Fibroblast of the conjunctiva (primary cell): ENCODE measurements around the gene BIN2.
"Not testable (repeated sequence)": the region's sequence is repeated elsewhere in the genome, so short reads cannot be mapped to it uniquely, and the experiment has no call there.

Experiments
- DNase-seq: peaks from one replicate; pipeline ENCODE4 v3.0.0-alpha.2; 2010; ENCODE audit warnings: low read depth

Gene BIN2

DNA sequence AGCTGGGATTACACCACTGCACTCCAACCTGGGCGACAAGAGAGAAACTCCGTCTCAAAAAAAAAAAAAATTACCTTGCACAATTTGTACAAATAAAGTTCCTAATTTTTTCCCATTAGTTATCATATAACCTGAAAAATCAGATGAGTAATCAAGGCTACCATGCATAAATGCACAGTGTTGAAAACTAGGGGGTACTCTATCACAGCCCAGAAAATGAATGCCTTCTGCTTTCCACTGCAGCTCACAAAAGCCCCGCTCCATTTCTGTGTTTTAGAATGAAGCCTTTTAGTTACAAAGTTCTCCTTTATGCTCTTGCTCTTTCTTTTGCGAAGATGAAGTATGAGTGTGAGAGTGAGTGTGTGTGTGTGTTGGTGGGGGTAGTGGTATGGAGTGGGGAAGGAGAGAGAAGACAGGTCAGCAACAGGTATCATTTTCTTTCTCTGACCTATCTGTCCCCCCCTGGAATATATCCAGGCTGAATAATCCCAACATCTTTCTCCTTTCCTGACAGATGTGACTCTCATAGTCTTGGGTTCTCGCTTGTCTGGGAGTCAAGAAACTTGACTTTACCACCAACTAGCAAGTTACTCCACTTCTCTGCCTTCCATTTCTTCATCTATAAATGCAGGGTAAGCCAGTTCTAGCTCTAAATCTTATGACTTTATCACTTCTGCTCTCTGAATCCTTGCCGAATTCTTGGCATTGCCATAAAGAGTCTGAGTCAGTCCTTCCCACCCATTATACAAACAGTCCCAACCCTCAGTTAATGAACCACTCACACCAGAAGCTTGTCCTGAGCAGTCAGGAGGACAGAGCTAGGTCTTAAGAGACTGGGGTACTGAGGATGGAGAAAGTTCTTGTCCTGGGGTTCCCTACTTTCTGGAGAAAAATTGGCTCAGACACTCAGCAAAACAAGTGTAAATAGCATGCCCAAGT is 16.1 kb downstream of the BIN2 start:
- DNase-seq: peak; percentile 75

DNA sequence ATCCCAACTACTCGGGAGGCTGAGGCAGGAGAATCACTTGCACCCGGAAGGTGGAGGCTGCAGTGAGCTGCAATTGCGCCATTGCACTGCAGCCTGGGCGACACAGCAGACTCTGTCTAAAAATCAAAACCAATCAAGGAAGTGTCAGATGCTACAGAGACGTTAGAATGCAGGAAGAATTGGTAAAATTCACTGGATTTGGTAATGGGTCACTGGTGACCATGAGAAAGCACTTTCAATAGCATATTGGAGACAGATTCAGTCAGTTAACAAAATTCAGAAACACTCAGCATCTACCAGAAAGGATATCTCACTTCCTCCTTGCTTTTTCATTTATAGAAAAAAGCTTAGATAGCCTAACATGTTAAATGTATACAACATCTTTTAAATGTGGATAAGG is 17.5 kb downstream of the BIN2 start:
- no peak for DNase-seq

DNA sequence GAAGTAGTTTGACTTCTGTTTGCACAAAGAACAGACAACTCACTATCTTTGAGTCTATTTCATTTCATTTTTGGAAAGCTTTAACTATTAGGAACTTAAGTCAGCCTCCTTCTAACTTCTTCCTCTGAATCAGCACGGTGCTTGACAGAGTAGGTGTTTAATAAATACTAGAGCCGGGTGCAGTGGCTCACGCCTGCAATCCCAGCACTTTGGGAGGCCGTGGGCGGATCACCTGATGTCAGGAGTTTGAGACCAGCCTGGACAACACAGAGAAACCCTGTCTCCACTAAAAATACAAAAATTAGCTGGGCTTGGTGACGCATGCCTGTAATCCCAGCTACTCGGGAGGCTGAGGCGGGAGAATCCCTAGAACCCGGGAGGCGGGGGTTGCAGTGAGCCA is 23.2 kb downstream of the BIN2 start:
- not testable (repeated sequence) for DNase-seq

DNA sequence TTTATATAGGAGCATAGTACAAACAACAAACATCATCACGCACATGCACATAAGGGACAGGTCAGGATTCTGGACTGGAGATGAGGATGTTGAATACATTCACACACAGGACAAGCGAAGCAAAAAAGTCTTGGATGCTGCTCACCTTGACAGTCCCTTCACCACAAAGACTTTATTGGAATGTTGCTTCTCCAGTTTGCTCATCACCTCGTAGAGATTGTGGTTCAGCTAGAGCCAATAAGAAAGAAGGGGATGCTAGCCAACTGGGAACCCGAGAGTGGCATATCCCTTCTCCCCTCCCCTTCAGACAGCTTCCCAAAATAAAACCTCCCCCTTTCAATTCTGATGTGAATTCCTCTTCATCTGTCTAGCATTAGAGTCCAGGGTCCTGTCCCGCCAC is 28.3 kb downstream of the BIN2 start:
- no peak for DNase-seq

DNA sequence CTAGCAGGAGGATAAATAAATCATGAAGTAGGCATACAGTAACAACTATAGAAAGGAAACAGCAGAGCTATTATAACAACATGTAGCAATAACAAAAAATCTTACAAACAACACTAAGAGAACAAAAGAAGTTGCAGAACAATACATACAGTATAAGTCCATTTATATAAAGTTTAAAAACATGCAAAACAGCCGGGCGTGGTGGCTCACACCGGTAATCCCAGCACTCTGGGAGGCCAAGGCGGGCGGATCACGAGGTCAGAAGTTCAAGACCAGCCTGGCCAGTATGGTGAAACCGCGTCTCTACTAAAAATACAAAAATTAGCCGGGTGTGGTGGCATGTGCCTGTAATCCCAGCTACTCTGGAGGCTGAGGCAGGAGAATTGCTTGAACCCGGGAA is 29.9 kb downstream of the BIN2 start:
- not testable (repeated sequence) for DNase-seq

DNA sequence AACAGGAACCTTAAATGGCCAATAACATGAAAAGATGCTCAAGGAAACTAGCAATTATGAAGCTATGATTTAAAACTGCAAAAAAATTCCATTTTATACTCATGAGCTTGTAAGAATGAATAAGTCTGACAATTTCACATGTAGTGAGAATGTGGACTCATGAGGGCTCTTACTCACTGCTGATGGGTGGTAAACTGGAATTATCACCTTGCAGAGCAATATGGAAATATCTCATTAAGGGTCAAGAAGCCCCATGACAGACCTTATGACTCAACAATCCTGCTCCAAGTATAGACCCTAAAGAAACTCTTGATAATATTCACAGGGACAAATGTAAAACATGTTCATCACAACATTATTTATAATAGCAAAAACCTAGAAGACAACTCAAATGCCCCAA is 30.3 kb downstream of the BIN2 start:
- no peak for DNase-seq

DNA sequence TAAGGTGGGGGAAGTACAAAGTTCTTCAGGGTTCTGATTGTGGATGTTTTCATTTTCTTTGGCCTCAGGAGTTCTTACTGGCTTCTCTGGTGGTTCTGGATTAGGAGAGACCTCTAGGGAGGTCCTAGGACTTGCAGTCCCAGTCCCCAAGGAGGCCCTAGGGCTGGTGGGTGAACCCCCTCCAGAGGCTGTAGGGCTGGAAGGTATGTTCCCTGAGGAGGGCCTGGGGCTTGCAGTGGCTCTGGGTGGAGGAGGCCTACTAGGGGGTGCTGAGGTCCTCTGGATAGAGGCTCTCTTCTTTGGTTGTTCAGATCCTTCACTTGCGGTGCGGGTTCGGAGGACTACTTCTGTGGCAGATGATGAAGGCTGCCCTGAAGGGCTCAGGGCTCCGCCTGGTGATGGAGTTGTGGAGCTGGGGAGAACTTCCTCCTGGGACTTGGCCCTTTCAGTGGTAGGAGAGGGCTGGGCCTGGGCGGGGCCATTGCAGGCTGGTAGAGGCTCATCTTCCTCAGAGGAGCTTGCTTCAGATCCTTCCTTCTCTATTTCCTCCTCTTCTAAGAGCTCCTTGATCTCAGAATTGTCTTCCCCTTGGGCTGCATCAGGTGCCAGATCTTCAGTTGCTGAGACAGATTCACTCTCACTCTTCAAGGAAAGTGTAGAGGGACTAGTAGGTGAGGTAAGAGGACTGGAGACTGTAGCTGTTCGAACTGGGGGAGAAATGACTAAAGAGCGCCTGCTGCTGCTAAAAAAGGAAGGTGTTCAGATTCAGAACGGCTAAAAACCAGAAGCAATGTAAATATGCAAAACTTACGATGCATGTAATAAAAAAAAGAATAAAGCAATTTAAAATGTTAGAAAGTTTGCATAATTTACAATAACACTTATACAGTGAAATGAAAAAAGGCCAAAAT is 32.1 kb downstream of the BIN2 start:
- not testable (repeated sequence) for DNase-seq

DNA sequence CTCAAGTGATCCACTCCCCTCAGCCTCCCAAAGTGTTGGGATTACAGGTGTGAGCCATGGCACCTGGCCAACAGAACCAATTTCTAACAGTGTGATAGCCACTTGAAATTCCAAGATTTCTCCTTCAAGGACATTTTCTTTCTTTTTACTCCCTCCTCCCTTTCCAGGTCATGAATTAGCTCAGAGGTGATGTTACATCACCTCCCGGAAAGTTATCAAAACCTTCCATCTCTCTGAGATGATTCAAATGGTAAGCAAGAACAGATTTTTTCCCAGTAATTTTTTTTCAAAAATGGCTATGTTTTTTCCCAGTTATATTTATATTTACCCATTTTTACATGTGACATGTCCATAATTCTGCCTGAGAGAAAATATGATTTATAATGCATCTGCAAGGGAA is 38.1 kb downstream of the BIN2 start:
- no peak for DNase-seq

DNA sequence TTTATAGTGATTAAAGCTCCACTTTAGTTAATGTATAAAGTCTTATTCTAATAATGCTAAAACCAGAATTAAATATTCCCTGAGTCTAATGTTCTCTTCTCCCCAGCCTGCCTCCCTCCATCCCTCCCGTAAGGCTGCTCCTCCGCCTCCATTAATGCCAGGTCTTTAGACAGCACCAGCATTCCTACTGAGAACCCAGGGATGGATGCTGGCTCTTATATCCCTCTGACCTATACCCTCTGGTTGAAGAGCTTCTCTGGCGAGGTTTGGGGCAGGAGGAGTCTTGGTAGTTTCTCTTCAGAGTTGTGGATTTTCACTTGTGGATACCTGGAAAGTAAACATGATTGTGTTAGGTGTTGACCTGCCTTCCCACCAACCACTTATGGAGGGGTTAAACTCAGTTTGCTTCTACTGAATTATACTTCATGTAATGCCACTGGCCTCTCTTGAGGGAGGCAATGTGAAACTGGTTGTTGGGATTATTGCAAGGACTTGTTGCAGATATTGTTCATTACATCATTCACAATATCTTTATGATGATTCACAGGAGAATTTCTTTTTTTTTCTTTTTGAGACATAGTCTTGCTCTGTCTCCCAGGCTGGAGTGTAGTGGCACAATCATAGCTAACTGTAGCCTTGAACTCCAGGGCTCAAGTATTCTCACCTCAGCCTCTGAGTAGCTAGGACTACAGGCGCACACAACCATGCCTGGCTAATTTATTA is 42.6 kb downstream of the BIN2 start:
- peak; percentile 39 for DNase-seq

DNA sequence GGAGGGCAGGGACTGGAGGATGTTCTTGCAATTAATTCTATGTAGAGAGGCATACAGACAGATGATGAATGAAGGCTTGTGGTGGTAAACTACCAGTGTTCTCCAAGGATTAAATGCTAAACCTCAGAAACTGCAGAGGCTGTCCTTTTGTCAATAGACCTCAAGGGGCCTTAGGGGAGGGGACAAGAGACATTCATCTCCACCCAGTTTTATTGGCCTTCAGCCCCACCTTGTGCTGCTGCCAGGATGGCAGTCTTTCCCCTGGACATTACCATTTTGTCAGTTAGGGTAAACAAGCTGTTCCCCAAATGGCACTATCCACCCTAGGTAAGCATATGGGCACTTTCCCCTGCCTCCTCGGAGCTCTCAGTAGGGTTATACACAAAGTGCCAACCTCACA is 48.9 kb downstream of the BIN2 start:
- DNase-seq: no peak

DNA sequence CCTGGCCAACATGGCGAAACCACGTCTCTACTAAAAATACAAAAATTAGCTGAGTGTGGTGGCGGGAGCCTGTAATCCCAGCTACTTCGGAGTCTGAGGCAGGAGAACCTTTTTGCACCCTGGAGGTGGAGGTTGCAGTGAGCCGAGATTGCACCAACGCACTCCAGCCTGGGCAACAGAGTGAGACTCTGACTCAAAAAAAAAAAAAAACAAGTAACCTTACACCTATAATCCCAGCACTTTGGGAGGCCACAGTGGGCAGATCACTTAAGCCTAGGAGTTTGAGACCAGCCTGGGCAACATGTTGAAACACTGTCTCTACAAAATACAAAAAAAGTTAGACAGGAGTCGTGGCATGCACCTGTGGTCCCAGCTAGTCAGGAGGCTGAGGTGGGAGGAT is 51.2 kb downstream of the BIN2 start:
- DNase-seq: not testable (repeated sequence)

DNA sequence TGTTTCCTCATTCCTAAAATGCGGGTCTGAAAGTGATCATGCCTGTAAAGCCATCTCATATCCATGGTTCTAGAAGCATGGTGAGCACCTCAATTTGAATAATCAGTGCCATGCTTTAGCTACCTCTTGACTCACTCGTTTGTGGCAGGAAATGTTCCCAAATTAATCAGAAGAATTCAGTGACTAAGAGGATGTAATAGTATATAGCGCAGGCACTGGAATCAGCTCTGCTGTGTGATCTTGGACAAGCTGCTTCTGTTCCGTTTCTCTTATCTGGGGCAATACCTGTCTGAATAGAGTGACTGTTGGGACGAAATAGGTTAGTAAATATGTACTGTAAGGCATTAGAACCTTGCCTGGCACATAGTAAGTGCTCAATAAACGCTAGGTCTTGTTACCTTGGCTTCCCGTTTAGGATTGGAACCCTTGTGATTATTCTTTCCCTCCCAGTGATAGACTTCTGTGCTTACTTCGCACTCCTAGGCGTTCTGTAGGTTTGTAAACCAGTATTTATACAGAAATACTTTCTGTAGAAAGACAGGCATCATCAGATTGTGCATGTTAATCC is 52.9 kb downstream of the BIN2 start:
- DNase-seq: peak; percentile 53

DNA sequence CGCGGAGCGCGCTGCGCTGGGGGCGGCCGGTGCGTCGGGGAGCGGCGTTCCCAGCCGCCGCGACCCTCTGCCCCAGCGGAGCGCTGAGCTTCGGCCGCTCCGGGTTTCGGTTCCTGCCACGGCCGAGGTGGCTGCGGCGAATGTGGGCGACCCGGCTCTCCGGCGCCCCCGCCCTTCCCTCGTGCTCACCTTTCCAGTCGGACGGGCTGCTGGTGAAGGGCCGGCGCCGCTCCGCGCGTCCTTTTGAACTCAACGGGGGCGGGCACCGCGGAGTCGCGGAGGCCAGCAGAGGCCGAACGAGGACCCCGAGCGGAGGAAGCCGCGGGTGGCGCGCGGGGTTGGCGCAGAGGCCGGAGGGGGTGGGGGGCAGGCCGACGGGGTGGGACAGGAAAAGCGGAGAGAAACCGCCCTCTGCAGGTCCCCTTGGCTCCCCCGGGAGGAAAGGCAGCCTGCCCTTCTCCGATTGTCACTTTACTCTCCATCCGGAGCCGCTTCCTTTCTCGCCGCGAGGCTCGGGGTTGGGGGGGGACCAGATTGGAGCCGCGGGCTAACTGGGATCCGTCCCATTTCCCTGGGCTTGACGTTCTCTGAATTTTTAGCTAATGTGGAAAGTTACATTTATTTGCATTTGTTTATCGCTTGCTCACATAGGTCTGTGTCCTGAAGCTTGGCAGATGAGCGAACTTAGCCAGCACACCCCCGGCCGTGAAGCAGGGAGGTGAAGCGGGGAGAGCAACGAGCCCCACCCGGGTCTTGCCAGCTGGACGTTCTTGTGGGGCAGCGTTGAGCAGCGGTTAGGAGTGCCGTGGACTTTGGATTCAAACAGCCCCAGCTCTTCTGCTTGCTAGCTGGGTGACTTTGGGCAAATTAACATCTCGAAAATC is 53.7 kb downstream of the BIN2 start, which contains the start of gene SMAGP:
Gene SMAGP (minus strand): TSS at position 349 of the 884 bp plus-strand sequence. CDS start 1,137 bp downstream, outside the sequence.
- DNase-seq: no peak

DNA sequence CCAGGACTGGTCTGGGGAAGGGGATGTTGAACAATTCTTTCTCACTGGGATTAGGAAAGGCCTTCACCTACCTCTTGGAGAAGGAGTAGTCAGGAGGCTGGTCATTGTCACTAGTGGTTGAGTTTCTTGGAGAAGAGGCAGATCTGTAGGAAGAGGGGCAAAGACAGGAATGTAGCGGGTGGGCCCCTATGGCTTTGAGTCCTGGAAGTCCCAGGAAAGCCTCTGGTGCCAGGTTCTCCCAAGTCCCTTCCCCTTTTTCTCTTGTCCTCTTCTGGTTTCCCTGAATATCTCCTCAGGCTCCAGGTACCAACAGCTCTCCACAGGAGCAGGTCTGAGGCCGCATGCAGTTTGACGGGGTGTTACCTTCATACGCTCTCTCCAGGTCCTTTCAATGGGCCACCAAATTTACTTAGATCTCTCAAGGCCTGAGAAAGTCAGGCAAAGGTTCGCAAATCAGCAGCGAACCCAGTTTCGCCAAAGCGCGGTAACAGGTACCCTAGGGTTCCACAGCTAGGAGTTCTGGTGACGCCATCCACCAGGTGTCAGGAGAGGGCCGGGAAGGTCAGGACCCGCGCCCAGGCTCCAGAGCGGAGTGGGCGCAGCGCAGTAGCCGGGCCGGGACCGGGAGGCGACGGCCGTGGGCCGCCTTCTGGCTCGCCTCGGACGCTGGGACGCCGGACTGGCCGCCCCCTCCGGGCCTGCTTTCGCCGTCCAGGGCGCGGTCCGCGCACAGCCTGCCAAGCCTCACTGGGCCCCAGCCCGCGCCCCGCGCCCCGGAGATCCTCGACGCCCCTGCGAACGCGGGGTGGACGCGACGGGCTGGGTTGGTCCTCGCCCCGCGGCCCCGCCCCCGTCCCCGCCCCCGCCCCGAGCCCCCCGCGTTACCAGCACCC is 54.6 kb downstream of the BIN2 start:
- DNase-seq: no peak

DNA sequence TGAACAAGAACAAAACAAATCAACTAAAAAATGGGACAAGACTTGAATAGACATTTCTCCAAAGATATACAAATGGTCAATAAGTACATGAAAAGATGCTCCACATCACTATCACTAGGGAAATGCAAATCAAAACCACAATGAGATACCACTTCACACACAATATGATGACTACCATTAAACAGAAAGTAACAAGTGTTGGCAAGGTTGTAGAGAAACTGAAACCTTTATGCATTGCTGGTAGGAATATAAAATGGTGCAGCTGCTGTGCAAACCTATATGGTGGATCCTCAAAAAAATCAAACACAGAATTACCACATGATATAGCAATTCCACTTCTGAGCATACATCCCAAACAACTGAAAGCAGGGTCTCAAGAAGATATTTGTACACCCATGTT is 59.0 kb downstream of the BIN2 start:
- no peak for DNase-seq

DNA sequence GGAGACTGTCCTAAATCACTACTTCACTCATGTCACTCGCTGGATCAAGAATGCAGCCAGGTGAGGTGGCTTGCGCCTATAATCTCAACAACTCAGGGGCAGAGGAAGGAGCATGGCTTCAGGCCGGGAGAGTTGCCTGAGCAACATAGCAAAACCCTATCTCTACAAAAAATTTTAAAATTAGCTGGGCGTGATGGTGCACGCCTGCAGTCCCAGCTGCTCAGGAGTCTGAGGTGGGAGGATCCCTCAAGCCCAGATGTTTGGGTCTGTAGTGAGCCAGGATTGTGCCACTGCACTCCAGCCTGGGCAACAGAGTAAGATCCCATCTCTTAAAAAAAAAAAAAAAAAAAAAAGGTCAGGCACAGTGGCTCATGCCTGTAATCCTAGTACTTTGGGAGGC is 59.7 kb downstream of the BIN2 start:
- DNase-seq: no peak

DNA sequence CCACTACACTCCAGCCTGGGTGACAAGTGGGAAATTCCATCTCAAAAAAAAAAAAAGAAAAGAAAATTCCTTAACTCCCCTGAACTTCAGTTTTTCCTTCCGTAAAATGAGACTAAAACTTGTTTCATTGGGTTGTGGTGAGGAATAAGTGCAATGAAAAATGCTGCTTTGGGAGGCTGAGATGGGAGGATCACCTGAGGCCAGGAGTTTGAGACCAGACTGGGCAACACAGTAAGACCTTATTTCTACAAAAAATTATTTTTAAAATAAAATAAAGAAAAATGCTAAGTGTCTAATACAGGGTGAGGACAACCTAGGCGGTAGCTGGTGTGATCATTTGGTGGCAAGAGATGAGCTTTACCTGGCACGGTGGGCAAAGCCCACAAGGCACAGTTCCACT is 60.6 kb downstream of the BIN2 start:
- no peak for DNase-seq

DNA sequence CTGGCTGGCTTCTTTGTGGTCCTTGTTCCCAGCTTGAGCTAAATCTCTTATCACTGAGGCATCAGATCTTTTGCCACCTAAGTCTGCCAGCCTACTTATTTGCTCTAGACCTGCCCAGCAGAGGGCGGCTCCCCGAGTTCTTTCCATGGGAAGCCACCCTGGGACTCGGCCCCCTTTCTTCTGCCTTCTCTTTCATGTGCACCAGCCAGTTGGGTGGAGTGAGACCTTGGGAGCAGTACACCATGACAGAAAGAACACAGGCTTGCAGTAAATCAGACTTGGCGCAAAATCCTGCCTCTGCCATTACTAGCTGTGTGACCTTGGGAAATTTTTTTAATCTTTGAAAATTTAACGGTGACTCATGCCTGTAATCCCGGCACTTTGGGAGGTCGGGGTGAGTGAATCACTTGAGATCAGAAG is 61.2 kb downstream of the BIN2 start:
- peak; percentile 21 for DNase-seq

DNA sequence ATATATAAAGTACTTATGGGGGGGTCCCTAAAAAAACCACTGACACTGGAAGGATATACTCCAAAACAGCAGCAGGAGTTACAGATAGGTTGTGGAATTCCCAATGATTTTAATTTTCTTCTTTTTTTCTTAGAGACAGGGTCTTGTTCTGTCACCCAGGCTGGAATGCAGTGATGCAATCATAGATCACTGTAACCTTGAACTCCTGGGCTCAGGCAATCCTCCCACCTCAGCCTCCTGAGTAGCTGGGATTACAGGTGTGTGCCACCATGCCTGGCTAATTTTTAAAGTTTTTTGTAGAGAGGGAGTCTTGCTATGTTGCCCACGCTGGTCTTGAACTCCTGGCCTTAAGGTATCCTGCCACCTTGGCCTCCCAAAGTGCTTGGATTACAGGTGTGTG is 64.4 kb downstream of the BIN2 start:
- not testable (repeated sequence) for DNase-seq

DNA sequence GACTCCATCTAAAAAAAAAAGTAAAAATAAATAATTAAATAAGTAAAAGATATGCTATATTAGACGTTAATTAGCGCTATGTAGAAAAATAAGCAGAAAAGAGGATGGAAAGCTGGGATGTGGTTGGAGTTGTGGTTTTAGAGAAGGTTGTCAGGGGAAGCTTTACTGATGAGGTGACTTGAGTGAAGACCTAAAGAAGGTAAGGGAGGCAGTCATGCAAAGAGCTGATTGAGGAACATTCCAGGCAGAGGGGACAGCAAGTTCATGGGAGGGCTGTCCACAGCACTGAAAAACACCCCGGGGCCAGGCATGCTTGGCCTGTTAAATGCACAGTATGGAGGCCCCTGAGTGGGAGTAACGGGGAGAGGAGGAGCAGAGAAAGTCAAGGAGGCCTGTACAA is 69.4 kb downstream of the BIN2 start:
- DNase-seq: no peak
